Measurements from ENCODE around the gene OGG1. TPM values are rescaled to one million over a fixed set of nuclear protein-coding genes. Genes with fewer than 3 reads are reported as not detected.

The OGG1 gene
- total RNA-seq, 1 donor from 2014 or later = 15.3 TPM

GRCh38 chr3:9717563-9717962 is 32.2 kb upstream of the OGG1 start:
- Histone ChIP-seq H3K4me1 (ENCODE audit: insufficient read depth, low read length) (peaks cover 3% of the 10 kb centered on the region), H3K4me2 (ENCODE audit: low read length) (no peak overlapping the region), H2AFZ (ENCODE audit: low read depth, low read length) (no peak overlapping the region), H3K36me3 (ENCODE audit: insufficient read depth, low read length) (no peaks in the 10 kb centered on the region), H3K79me2 (ENCODE audit: insufficient read depth, low read length) (no peaks in the 10 kb centered on the region), H3K4me3 (ENCODE audit: insufficient read depth, low read depth, low read length) (no peak overlapping the region), H3K27me3 (ENCODE audit: insufficient read depth, low read length) (no peaks in the 10 kb centered on the region), H3K9me3 (ENCODE audit: insufficient read depth, low read depth, low read length) (no peaks in the 10 kb centered on the region), H4K20me1 (ENCODE audit: insufficient read depth, low read length) (no peaks in the 10 kb centered on the region), H3K27ac (ENCODE audit: low read depth, low read length) (no peak overlapping the region), H3K9ac (ENCODE audit: low read length) (no peak overlapping the region)
- Mint-ChIP-seq H3K36me3 (ENCODE audit: low read depth, unreplicated experiment) (no peaks in the 10 kb centered on the region), H3K27ac (ENCODE audit: unreplicated experiment) (no peak overlapping the region), H3K27me3 (ENCODE audit: low read depth, unreplicated experiment) (peaks cover 18% of the 10 kb centered on the region), H3K9me3 (ENCODE audit: unreplicated experiment) (peaks cover 2% of the 10 kb centered on the region), H3K4me3 (ENCODE audit: unreplicated experiment) (no peak overlapping the region), H3K4me1 (ENCODE audit: low read depth, unreplicated experiment) (peaks cover 3% of the 10 kb centered on the region)
- TF ChIP-seq CTCF (IDR thresholded peaks at IDR 0.05; ENCODE audit: insufficient read depth, low read depth, low read length) (no peak), EZH2 (IDR thresholded peaks at IDR 0.05; ENCODE audit: insufficient read depth, low read length) (no peak)
- DNase-seq (ENCODE audit: low read depth) (no peak), FAIRE-seq (no peak)

GRCh38 chr3:9718118-9718517 is 31.6 kb upstream of the OGG1 start:
- Mint-ChIP-seq H3K9me3 (ENCODE audit: unreplicated experiment) (peaks cover 2% of the 10 kb centered on the region), H3K4me3 (ENCODE audit: unreplicated experiment) (no peak overlapping the region), H3K27ac (ENCODE audit: unreplicated experiment) (no peak overlapping the region), H3K27me3 (ENCODE audit: low read depth, unreplicated experiment) (peaks cover 16% of the 10 kb centered on the region), H3K4me1 (ENCODE audit: low read depth, unreplicated experiment) (peaks cover 3% of the 10 kb centered on the region), H3K36me3 (ENCODE audit: low read depth, unreplicated experiment) (no peaks in the 10 kb centered on the region)
- H3K4me2 ChIP-seq (ENCODE audit: low read length) = no peak overlapping the region
- FAIRE-seq (no peak), DNase-seq (ENCODE audit: low read depth) (no peak)
- no peaks in the 10 kb centered on the region for H3K27me3 ChIP-seq (ENCODE audit: insufficient read depth, low read length)
- no peaks in the 10 kb centered on the region for H3K79me2 ChIP-seq (ENCODE audit: insufficient read depth, low read length)
- no peak overlapping the region for H3K4me3 ChIP-seq (ENCODE audit: insufficient read depth, low read depth, low read length)
- no peaks in the 10 kb centered on the region for H4K20me1 ChIP-seq (ENCODE audit: insufficient read depth, low read length)
- no peak overlapping the region for H3K27ac ChIP-seq (ENCODE audit: low read depth, low read length)
- H3K9ac ChIP-seq (ENCODE audit: low read length) = no peak overlapping the region
- no peaks in the 10 kb centered on the region for H3K36me3 ChIP-seq (ENCODE audit: insufficient read depth, low read length)
- no peak overlapping the region for H2AFZ ChIP-seq (ENCODE audit: low read depth, low read length)
- peaks cover 3% of the 10 kb centered on the region for H3K4me1 ChIP-seq (ENCODE audit: insufficient read depth, low read length)
- no peak for TF ChIP-seq EZH2 (IDR thresholded peaks at IDR 0.05; ENCODE audit: insufficient read depth, low read length)
- no peak for TF ChIP-seq CTCF (IDR thresholded peaks at IDR 0.05; ENCODE audit: insufficient read depth, low read depth, low read length)
- no peaks in the 10 kb centered on the region for H3K9me3 ChIP-seq (ENCODE audit: insufficient read depth, low read depth, low read length)

GRCh38 chr3:9721015-9721699 is 28.6 kb upstream of the OGG1 start:
- no peak overlapping the region for H3K4me3 ChIP-seq (ENCODE audit: insufficient read depth, low read depth, low read length)
- no peaks in the 10 kb centered on the region for H3K36me3 ChIP-seq (ENCODE audit: insufficient read depth, low read length)
- Mint-ChIP-seq H3K27me3 (ENCODE audit: low read depth, unreplicated experiment) (peaks cover 11% of the 10 kb centered on the region), H3K4me3 (ENCODE audit: unreplicated experiment) (no peak overlapping the region), H3K36me3 (ENCODE audit: low read depth, unreplicated experiment) (no peaks in the 10 kb centered on the region), H3K4me1 (ENCODE audit: low read depth, unreplicated experiment) (peaks cover 3% of the 10 kb centered on the region), H3K9me3 (ENCODE audit: unreplicated experiment) (peaks cover 2% of the 10 kb centered on the region), H3K27ac (ENCODE audit: unreplicated experiment) (no peak overlapping the region)
- DNase-seq (ENCODE audit: low read depth) (no peak), FAIRE-seq (no peak)
- no peaks in the 10 kb centered on the region for H3K79me2 ChIP-seq (ENCODE audit: insufficient read depth, low read length)
- no peaks in the 10 kb centered on the region for H3K27me3 ChIP-seq (ENCODE audit: insufficient read depth, low read length)
- H3K27ac ChIP-seq (ENCODE audit: low read depth, low read length) = no peak overlapping the region
- H3K9me3 ChIP-seq (ENCODE audit: insufficient read depth, low read depth, low read length) = no peaks in the 10 kb centered on the region
- H2AFZ ChIP-seq (ENCODE audit: low read depth, low read length) = no peak overlapping the region
- H4K20me1 ChIP-seq (ENCODE audit: insufficient read depth, low read length) = no peaks in the 10 kb centered on the region
- no peak overlapping the region for H3K9ac ChIP-seq (ENCODE audit: low read length)
- H3K4me2 ChIP-seq (ENCODE audit: low read length) = no peak overlapping the region
- H3K4me1 ChIP-seq (ENCODE audit: insufficient read depth, low read length) = peaks cover under 1% of the 10 kb centered on the region
- TF ChIP-seq CTCF (IDR thresholded peaks at IDR 0.05; ENCODE audit: insufficient read depth, low read depth, low read length) (no peak), EZH2 (IDR thresholded peaks at IDR 0.05; ENCODE audit: insufficient read depth, low read length) (no peak)

Measured in astrocyte (in vitro differentiated cells and primary cell).